ENCODE results near the gene CCDC177.

- TF ChIP-seq EZH2 (IDR thresholded peaks at IDR 0.05; ENCODE audit: borderline replicate concordance, low read length) (no peak), CTCF (IDR thresholded peaks at IDR 0.05; ENCODE audit: low read length) (no peak)
Measured at GRCh38 chr14:69527635-69528034, 47.0 kb downstream of the CCDC177 start.
